Liver (tissue), 9 donors: ENCODE data around the gene RAB3GAP1. TPM values are rescaled to one million over a fixed set of nuclear protein-coding genes. Genes with fewer than 3 reads are reported as not detected.

Source experiments
- DNase-seq: peaks from one replicate; pipeline ENCODE4 v3.0.0-alpha.2; 2017; ENCODE audit warnings: low spot score
- H3K27ac ChIP-seq, 2 donors: one replicate each; pipeline ENCODE4 v1.7.0; 2013; ENCODE audit warnings: inconsistent platforms in 2 of 2, low read length in 2 of 2, control low read depth in 1 of 2, low read depth in 1 of 2, mild to moderate bottlenecking in 1 of 2
- H3K27me3 ChIP-seq, 4 donors: one replicate each; pipeline versions ENCODE4 v1.6.1 to v1.7.0; 2013; ENCODE audit warnings: low read length in 3 of 4, inconsistent platforms in 1 of 4, mild to moderate bottlenecking in 1 of 4, moderate library complexity in 1 of 4; ENCODE audit not compliant: control insufficient read depth in 4 of 4, insufficient read depth in 4 of 4
- H3K36me3 ChIP-seq, 4 donors: one replicate each; pipeline versions ENCODE4 v1.6.1 to v1.7.0; 2013; ENCODE audit warnings: low read length in 3 of 4, mild to moderate bottlenecking in 3 of 4, low read depth in 1 of 4, moderate library complexity in 1 of 4; ENCODE audit not compliant: control insufficient read depth in 4 of 4, insufficient read depth in 3 of 4
- H3K4me1 ChIP-seq, 4 donors: one replicate each; pipeline versions ENCODE4 v1.6.1 to v1.7.0; 2013; ENCODE audit warnings: low read length in 3 of 4, mild to moderate bottlenecking in 3 of 4, moderate library complexity in 1 of 4; ENCODE audit not compliant: control insufficient read depth in 4 of 4, insufficient read depth in 4 of 4
- H3K4me3 ChIP-seq, 3 donors: one replicate each; pipeline versions ENCODE4 v1.6.1 to v1.7.0; 2013; ENCODE audit warnings: low read length in 3 of 3, control low read depth in 1 of 3, low read depth in 1 of 3, mild to moderate bottlenecking in 1 of 3
- H3K9ac ChIP-seq, 2 donors: one replicate each; pipeline ENCODE4 v1.7.0; 2013; ENCODE audit warnings: low read length in 2 of 2, mild to moderate bottlenecking in 2 of 2, moderate library complexity in 2 of 2, control low read depth in 1 of 2, low read depth in 1 of 2
- H3K9me3 ChIP-seq, 4 donors: one replicate each; pipeline versions ENCODE4 v1.6.1 to v1.7.0; 2013; ENCODE audit warnings: low read length in 3 of 4; ENCODE audit not compliant: control insufficient read depth in 4 of 4
- EGR1 ChIP-seq, 2 donors: IDR thresholded peaks; 2 replicates each; pipeline ENCODE4 v1.6.1; 2016 to 2018; ENCODE audit warnings: antibody characterized with exemption in 2 of 2, low read depth in 2 of 2
- FOXA1 ChIP-seq: IDR thresholded peaks from 2 replicates; pipeline ENCODE4 v1.6.1; 2016; ENCODE audit warnings: antibody characterized with exemption
- FOXA2 ChIP-seq: IDR thresholded peaks from 2 replicates; pipeline ENCODE4 v1.6.1; 2016; ENCODE audit warnings: antibody characterized with exemption
- GABPA ChIP-seq, 2 donors: IDR thresholded peaks in 1 of 2; conservative IDR thresholded peaks in 1 of 2; 2 replicates each; pipeline ENCODE4 v1.6.1; 2016; ENCODE audit warnings: antibody characterized with exemption in 2 of 2, mild to moderate bottlenecking in 1 of 2, moderate library complexity in 1 of 2
- HNF4A ChIP-seq, 2 donors: conservative IDR thresholded peaks; 2 replicates each; pipeline ENCODE4 v1.6.1; 2016; ENCODE audit warnings: antibody characterized with exemption in 2 of 2, mild to moderate bottlenecking in 2 of 2
- HNF4G ChIP-seq: IDR thresholded peaks from 2 replicates; pipeline ENCODE4 v1.6.1; 2016; ENCODE audit warnings: antibody characterized with exemption
- JUND ChIP-seq, 2 donors: IDR thresholded peaks; 2 replicates each; pipeline ENCODE4 v1.6.1; 2016; ENCODE audit warnings: antibody characterized with exemption in 2 of 2
- NR2F2 ChIP-seq: IDR thresholded peaks from 2 replicates; pipeline ENCODE4 v1.6.1; 2016; ENCODE audit warnings: antibody characterized with exemption
- RAD21 ChIP-seq, 2 donors: IDR thresholded peaks; 2 replicates each; pipeline ENCODE4 v1.6.1; 2016; ENCODE audit warnings: antibody characterized with exemption in 2 of 2, mild to moderate bottlenecking in 2 of 2
- RXRA ChIP-seq, 2 donors: IDR thresholded peaks; 2 replicates each; pipeline ENCODE4 v1.6.1; 2017 to 2018; ENCODE audit warnings: antibody characterized with exemption in 2 of 2, mild to moderate bottlenecking in 1 of 2
- SP1 ChIP-seq: IDR thresholded peaks from 2 replicates; pipeline ENCODE4 v1.6.1; 2018; ENCODE audit warnings: antibody characterized with exemption, mild to moderate bottlenecking
- TAF1 ChIP-seq: conservative IDR thresholded peaks from 2 replicates; pipeline ENCODE4 v1.6.1; 2016; ENCODE audit warnings: antibody characterized with exemption, mild to moderate bottlenecking
- YY1 ChIP-seq: IDR thresholded peaks from 2 replicates; pipeline ENCODE4 v1.6.1; 2016; ENCODE audit warnings: antibody characterized with exemption, mild to moderate bottlenecking
- WGBS: extraction: QIAGEN DNeasy Blood & Tissue Kit; methylation state at CpG from one replicate; pipeline ENCODE4 v1.1.7; 2013; 5-methylcytosine and 5-hydroxymethylcytosine counted together
- polyA plus RNA-seq, 2 donors: library from polyadenylated mRNA; stranded (reverse) in 1 of 2; unstranded in 1 of 2; fragments of 200-250 nt in 1 of 2; fragments of >200 nt in 1 of 2; fragmentation: Nextera tagmentation in 1 of 2; extraction: Ambion mirVana in 1 of 2; gene quantifications; one replicate each; pipeline versions ENCODE4 v1.2.1 to v1.2.3, GENCODE V29; 2013 to 2015
- total RNA-seq, 2 donors: library from RNA; depleted of rRNA; stranded (reverse); fragments of >200 nt; gene quantifications; one replicate each; pipeline ENCODE4 v1.2.3, GENCODE V29; 2014
- TF ChIP-seq, protein P1 (sequence below): IDR thresholded peaks from 2 replicates; pipeline ENCODE4 v1.6.1; 2016; ENCODE audit warnings: antibody characterized with exemption
- TF ChIP-seq, protein P2 (sequence below): IDR thresholded peaks from 2 replicates; pipeline ENCODE4 v1.6.1; 2016; ENCODE audit warnings: antibody characterized with exemption
- TF ChIP-seq, protein P3 (sequence below): IDR thresholded peaks from 2 replicates; pipeline ENCODE4 v1.6.1; 2016; ENCODE audit warnings: antibody characterized with exemption
- TF ChIP-seq, protein P4 (sequence below): fragments of 150-350 bp; IDR thresholded peaks from 2 replicates; pipeline ENCODE4 v1.5.1; 2017; ENCODE audit warnings: improper control_type of control experiment, low read depth, low read length; ENCODE audit not compliant: missing input control
- TF ChIP-seq, protein P5 (sequence below): IDR thresholded peaks from 2 replicates; pipeline ENCODE4 v1.6.1; 2016; ENCODE audit warnings: antibody characterized with exemption, mild to moderate bottlenecking
- donor health status: healthy.
- donor health status: healthy.
- donor health status: healthy.
- donor health status: healthy.
- donor health status: healthy.

Gene RAB3GAP1
- total and polyA plus RNA-seq, 4 donors = 8.8 to 30.0 (median 15.1) TPM

DNA sequence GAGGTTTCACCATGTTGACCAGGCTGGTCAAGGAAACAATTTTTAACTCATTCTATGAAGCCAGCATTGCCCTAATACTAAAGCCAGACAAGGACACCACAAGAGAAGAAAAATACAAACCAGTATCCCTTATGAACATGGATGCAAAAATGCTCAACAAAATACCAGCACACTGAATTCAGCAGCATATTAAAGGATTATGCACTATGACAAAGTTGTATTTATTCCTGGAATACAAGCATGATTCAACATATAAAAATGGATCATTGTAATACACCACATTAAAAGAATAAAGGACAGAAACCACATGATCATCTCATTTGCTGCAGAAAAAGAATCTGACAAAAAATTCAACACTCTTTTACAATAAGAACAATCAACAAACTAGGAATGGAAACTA lies 138.7 kb downstream of the RAB3GAP1 start (continued):
- no peak for TF ChIP-seq EGR1 (IDR thresholded peaks at IDR 0.05; ENCODE audit: low read depth in 2 of 2)
- no peak for TF ChIP-seq JUND (IDR thresholded peaks at IDR 0.05)
- no peak for TF ChIP-seq GABPA (IDR thresholded peaks at IDR 0.05 in 1 of 2, conservative IDR thresholded peaks at IDR 0.05 in 1 of 2)
- no peak for TF ChIP-seq SP1

DNA sequence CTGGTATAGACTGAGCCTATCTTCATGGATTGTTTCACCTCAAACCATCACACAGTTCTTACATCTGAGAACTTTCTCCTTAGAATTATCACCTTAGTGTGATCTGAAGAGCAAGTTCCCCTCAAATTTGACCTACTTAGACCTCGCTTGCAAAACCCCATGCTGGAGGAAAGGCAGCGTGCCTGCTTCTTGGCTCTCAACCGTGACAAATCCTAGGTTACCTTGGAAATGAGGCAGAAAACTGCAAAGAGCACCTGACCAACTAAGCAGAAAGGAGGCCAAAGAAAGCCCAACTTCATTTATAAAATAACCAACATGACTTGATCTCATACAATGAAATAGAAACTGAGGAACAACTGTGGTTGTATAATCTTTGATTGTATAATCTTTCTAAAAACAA lies 146.4 kb downstream of the RAB3GAP1 start:
- Histone ChIP-seq H3K9ac (no peak overlapping the region), H3K9me3 (no peaks in the 10 kb centered on the region), H3K4me1 (peaks cover 3 to 12% (median 9%) of the 10 kb centered on the region in 4 donors), H3K36me3 (no peaks in the 10 kb centered on the region), H3K27ac (no peak overlapping the region), H3K27me3 (no peaks in the 10 kb centered on the region), H3K4me3 (no peak overlapping the region)
- WGBS = 96% methylated on average over 3 of the region's 3 CpGs
- TF ChIP-seq, protein P1, sequence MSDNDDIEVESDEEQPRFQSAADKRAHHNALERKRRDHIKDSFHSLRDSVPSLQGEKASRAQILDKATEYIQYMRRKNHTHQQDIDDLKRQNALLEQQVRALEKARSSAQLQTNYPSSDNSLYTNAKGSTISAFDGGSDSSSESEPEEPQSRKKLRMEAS = no peak
- TF ChIP-seq HNF4G (no peak), FOXA1 (no peak), NR2F2 (no peak), GABPA (IDR thresholded peaks at IDR 0.05 in 1 of 2, conservative IDR thresholded peaks at IDR 0.05 in 1 of 2) (no peak), HNF4A (conservative IDR thresholded peaks at IDR 0.05) (no peak), RXRA (IDR thresholded peaks at IDR 0.05) (no peak), TAF1 (no peak), RAD21 (IDR thresholded peaks at IDR 0.05) (no peak), YY1 (no peak), JUND (IDR thresholded peaks at IDR 0.05) (no peak), SP1 (no peak), EGR1 (IDR thresholded peaks at IDR 0.05; ENCODE audit: low read depth in 2 of 2) (no peak), FOXA2 (no peak)
- TF ChIP-seq, protein P2, sequence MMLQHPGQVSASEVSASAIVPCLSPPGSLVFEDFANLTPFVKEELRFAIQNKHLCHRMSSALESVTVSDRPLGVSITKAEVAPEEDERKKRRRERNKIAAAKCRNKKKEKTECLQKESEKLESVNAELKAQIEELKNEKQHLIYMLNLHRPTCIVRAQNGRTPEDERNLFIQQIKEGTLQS = no peak
- TF ChIP-seq, protein P3, sequence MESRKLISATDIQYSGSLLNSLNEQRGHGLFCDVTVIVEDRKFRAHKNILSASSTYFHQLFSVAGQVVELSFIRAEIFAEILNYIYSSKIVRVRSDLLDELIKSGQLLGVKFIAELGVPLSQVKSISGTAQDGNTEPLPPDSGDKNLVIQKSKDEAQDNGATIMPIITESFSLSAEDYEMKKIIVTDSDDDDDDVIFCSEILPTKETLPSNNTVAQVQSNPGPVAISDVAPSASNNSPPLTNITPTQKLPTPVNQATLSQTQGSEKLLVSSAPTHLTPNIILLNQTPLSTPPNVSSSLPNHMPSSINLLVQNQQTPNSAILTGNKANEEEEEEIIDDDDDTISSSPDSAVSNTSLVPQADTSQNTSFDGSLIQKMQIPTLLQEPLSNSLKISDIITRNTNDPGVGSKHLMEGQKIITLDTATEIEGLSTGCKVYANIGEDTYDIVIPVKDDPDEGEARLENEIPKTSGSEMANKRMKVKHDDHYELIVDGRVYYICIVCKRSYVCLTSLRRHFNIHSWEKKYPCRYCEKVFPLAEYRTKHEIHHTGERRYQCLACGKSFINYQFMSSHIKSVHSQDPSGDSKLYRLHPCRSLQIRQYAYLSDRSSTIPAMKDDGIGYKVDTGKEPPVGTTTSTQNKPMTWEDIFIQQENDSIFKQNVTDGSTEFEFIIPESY = no peak
- TF ChIP-seq, protein P4, sequence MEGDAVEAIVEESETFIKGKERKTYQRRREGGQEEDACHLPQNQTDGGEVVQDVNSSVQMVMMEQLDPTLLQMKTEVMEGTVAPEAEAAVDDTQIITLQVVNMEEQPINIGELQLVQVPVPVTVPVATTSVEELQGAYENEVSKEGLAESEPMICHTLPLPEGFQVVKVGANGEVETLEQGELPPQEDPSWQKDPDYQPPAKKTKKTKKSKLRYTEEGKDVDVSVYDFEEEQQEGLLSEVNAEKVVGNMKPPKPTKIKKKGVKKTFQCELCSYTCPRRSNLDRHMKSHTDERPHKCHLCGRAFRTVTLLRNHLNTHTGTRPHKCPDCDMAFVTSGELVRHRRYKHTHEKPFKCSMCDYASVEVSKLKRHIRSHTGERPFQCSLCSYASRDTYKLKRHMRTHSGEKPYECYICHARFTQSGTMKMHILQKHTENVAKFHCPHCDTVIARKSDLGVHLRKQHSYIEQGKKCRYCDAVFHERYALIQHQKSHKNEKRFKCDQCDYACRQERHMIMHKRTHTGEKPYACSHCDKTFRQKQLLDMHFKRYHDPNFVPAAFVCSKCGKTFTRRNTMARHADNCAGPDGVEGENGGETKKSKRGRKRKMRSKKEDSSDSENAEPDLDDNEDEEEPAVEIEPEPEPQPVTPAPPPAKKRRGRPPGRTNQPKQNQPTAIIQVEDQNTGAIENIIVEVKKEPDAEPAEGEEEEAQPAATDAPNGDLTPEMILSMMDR = no peak
- TF ChIP-seq, protein P5, sequence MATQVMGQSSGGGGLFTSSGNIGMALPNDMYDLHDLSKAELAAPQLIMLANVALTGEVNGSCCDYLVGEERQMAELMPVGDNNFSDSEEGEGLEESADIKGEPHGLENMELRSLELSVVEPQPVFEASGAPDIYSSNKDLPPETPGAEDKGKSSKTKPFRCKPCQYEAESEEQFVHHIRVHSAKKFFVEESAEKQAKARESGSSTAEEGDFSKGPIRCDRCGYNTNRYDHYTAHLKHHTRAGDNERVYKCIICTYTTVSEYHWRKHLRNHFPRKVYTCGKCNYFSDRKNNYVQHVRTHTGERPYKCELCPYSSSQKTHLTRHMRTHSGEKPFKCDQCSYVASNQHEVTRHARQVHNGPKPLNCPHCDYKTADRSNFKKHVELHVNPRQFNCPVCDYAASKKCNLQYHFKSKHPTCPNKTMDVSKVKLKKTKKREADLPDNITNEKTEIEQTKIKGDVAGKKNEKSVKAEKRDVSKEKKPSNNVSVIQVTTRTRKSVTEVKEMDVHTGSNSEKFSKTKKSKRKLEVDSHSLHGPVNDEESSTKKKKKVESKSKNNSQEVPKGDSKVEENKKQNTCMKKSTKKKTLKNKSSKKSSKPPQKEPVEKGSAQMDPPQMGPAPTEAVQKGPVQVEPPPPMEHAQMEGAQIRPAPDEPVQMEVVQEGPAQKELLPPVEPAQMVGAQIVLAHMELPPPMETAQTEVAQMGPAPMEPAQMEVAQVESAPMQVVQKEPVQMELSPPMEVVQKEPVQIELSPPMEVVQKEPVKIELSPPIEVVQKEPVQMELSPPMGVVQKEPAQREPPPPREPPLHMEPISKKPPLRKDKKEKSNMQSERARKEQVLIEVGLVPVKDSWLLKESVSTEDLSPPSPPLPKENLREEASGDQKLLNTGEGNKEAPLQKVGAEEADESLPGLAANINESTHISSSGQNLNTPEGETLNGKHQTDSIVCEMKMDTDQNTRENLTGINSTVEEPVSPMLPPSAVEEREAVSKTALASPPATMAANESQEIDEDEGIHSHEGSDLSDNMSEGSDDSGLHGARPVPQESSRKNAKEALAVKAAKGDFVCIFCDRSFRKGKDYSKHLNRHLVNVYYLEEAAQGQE = no peak
- DNase-seq = no peak
